RWPE1 (cell line): ENCODE results near the gene WDR7.
"Not testable (repeated sequence)": the region's sequence is repeated elsewhere in the genome, so short reads cannot be mapped to it uniquely, and the experiment has no call there.

Experiments used
- CTCF ChIA-PET: fragments of 350-600 bp; sonication (Branson Sonifier 250); formaldehyde crosslinking; extraction: SDS; loops from one replicate; lab custom pipeline; 2021; lab: Yijun Ruan, JAX
- POLR2A ChIA-PET: fragments of 400-600 bp; formaldehyde crosslinking; extraction: SDS; loops from one replicate; lab custom pipeline; 2020; ENCODE audit warnings: antibody characterized with exemption; ENCODE audit not compliant: low non-redundant PET; lab: Yijun Ruan, JAX
- DNase-seq: peaks from one replicate; pipeline ENCODE4 v3.0.0; 2012; ENCODE audit warnings: low spot score
- H3K27ac ChIP-seq: fragments of 450-650 bp; 2 replicates; pipeline ENCODE4 v1.5.1; 2017
- CTCF ChIP-seq: fragments of 450-650 bp; conservative IDR thresholded peaks from 2 replicates; pipeline ENCODE4 v1.5.1; 2017; ENCODE audit warnings: low read depth, mild to moderate bottlenecking

The WDR7 gene

GRCh38 chr18:56652802-56653201 is 1.6 kb downstream of the WDR7 start:
- DNase-seq: no peak
- H3K27ac ChIP-seq: no peak overlapping the region
- no peak for TF ChIP-seq CTCF
- POLR2A ChIA-PET: no interaction called here
- CTCF ChIA-PET: no interaction called here

- DNase-seq, H3K27ac ChIP-seq, POLR2A ChIA-PET, CTCF ChIA-PET: not testable (repeated sequence)
These were observed 3.1 kb downstream of the WDR7 start for GRCh38 chr18:56654280-56654679.

GRCh38 chr18:56658261-56658660 is 7.1 kb downstream of the WDR7 start:
- DNase-seq: no peak
- no peak for TF ChIP-seq CTCF
- no peak overlapping the region for H3K27ac ChIP-seq
- CTCF ChIA-PET: no interaction called here
- POLR2A ChIA-PET: no interaction called here

GRCh38 chr18:56659111-56659510 is 8.0 kb downstream of the WDR7 start:
- no peak for TF ChIP-seq CTCF
- no peak overlapping the region for H3K27ac ChIP-seq
- CTCF ChIA-PET: no interaction called here
- no peak for DNase-seq
- POLR2A ChIA-PET: no interaction called here

- no peak overlapping the region for H3K27ac ChIP-seq
- TF ChIP-seq CTCF: no peak
- no peak for DNase-seq
- POLR2A ChIA-PET: no interaction called here
- CTCF ChIA-PET: no interaction called here
These were observed 9.5 kb downstream of the WDR7 start for GRCh38 chr18:56660655-56661054.

- no peak for TF ChIP-seq CTCF
- no peak for DNase-seq
- no peak overlapping the region for H3K27ac ChIP-seq
- CTCF ChIA-PET: no interaction called here
- POLR2A ChIA-PET: no interaction called here
These were observed 10.4 kb downstream of the WDR7 start for GRCh38 chr18:56661360-56662062.

- ChIA-PET POLR2A (no interaction called here), CTCF (no interaction called here)
- DNase-seq: no peak
- no peak for TF ChIP-seq CTCF
- H3K27ac ChIP-seq: no peak overlapping the region
These were observed 10.9 kb downstream of the WDR7 start for GRCh38 chr18:56662063-56662408.
